NCI-H1694 (cell line): ENCODE data around the gene CACNB4.

ENCODE experiments used
- DNase-seq: peaks from one replicate; lab custom pipeline; 2025; lab: John Stamatoyannopoulos, UW

Gene CACNB4

DNA sequence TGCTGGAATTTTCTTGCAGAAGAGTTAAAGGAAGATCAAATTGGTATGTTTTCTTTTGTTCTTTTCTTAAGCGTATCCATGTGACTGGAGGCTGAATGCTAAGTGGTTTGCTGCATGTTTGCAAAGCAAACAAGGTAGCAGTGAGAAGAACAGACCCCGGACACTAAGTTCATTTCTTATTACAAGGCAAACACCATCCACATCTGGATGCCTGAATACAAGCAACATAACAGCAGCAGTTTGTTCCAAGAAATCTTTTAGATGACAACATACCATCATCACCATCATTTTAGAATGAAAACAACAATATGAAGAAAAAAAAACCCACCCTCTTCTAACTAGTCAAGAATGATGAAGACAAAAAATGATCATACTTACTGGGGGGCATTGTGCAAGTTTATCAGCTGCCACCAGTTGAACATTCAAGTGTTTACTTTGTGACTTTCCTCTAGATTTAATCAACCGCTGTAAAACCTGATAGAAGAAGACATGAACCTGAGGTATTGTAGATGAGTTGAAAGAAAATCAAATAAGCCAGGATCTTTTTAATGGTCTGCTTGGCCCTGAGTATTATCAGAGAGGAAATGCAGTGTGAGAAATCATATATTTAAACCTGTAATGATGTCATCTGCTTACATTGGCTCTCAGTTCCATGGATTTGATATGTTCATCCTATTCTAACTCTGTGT is 245.6 kb downstream of the CACNB4 start:
- no peak for DNase-seq

GRCh38 chr2:151852260-151853069 is 246.4 kb downstream of the CACNB4 start:
- DNase-seq, result no peak

GRCh38 chr2:151851761-151852160 is 247.1 kb downstream of the CACNB4 start:
- no peak for DNase-seq

GRCh38 chr2:151849413-151850010 is 249.3 kb downstream of the CACNB4 start:
- DNase-seq, result no peak

DNA sequence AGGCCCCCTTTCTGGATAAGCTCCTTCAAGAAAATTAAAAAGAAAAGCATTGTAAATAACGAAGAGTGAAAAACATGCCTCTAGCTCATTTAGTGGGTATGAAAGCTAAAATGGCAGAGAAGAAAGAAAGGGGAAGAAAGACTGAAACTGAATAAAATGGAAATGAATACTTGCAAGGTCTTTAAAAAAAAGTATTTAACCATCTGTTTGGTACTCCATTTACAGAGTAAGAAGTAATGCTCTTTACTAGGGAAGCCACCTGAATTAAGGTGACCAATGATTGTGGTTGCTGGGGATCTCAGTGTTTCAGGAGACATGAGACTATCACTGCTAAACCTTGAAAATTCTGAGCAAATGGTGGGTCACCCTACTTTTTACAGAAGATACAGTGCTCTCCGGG is 253.0 kb downstream of the CACNB4 start:
- DNase-seq, result no peak

GRCh38 chr2:151845481-151845880 is 253.4 kb downstream of the CACNB4 start:
- DNase-seq, result no peak

DNA sequence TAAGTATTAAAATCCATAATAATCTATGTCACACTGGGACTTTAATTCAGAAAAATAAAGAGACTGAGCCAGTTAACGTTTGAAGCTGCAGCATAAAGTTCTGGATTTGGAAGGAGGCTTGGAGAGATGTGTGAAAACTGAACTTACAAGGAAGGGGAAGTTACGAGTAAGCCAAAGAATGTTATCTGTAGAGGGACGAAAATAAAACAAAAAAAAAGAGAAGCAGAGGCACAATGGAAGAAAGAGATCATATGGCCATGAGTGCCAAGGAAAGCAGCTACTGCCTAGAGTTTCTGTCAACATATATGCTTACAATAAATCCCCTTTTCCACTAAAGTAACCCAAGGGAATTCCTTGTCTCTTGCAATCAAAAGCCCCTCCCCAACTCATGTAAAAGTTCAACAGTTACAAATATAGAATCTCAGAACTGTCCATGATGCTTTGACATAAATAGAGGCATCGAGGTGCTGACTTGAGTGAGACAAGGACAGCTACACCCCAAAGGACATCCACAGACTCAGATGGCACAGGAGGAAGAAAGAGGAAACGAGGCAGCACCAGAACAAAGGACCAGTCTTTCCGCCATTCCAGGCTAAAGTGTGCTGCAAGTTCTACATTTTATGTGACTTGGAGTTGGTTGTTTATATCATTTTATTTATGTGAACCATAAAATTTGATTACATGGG is 254.5 kb downstream of the CACNB4 start:
- no peak for DNase-seq

- DNase-seq, result no peak
Observed at GRCh38 chr2:151843691-151844061, 255.2 kb downstream of the CACNB4 start.

DNA sequence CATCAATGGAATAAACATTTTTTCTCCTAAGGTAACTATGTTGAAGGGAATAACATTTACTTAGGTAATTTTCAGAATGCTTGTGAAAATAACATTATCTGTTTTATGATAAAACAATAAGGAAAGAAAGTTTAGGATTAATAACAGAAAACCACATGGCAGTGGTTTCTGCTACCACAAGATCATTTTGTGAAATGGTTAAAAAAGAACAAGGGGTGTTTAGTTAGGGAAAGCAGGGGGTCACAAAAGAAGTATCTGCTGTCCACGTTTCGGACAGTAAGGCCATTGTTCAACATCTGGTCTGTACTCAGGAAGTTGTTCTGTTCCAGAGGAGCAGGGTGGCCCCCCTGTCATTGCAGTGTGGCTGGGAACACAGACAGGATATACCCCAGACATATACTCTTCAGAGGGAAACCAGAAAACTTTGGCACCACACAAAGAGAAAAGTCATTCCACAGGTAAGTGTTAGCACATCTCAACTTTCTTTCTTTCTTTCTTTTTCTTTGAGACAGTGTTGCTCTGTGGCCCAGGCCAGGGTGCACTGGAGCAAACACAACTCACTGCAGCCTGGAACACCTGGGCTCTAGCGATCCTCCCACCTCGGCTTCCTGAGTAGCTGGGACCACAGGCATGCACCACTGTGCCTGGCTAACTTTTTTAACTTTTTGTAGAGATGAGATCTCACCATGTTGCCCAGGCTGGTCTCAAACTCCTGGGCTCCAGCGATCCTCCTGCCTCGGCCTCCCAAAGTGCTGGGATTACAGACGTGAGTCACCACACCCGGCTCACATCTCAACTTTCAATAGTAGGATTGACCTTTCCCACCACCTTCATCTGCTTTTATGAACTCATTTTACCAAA is 255.8 kb downstream of the CACNB4 start:
- DNase-seq, result no peak

- no peak for DNase-seq
Observed at GRCh38 chr2:151841047-151841424, 257.8 kb downstream of the CACNB4 start.

GRCh38 chr2:151840216-151841046 is 258.4 kb downstream of the CACNB4 start:
- DNase-seq, result no peak

- DNase-seq, result no peak
Observed at GRCh38 chr2:151837926-151838325, 260.9 kb downstream of the CACNB4 start.

DNA sequence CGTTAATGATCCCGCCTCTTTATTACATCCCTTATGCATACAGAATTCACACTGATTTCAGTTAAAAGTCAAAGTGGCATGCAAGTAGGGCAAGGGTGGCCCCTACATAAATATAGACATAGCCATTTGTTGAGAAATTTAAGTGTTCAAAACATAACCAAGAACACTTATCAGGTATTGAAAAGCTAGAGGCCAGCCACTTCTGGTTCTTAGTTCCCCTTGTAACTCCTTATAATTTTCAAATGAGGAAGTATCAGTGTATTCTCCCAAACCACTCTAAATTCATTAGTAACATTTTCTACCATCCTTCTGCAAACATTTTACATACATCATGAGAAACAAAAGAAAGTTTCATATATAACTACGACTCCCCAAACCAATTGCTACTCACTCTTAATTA is 264.9 kb downstream of the CACNB4 start:
- no peak for DNase-seq

DNA sequence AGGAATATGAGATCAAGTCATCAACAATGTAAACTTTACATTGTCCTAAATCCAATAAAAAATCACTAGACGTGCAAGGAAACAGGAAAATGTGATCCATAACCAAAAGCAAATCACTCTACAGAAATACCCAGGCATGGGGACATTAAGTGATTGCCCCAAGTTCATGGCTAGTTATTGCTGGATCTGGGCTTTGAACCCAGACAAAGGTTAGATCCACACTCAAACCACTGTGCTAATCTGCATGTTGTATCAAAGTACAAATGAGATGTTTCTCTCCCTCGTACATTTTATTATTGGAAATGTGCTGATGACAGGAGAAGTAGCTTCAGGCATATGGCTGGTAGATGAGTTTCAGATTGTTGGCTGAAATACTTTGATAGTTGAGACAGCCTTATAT is 267.9 kb downstream of the CACNB4 start:
- DNase-seq, result no peak

DNA sequence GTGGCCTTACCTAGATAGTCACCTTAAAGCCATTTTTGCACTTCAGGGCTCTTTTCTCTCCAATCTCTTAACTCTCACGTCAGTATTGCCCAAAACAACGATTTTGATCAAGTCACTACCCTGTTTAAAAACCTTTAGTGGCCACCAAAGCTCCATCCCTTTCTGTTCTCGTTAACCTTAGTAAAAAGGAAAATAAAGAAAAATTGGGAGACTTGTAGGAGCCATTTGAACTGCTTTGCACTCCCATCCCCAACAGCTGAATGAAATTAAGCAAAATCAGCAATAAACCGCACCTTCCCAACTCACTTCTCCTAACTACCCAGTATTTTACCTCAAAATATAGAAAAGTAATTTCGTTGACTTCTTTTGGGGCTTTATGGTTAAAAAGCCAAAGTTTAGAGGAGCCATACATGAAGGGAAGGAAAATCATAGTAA is 269.9 kb downstream of the CACNB4 start:
- no peak for DNase-seq

- peak; percentile 83 for DNase-seq
Observed at GRCh38 chr2:151828143-151828889, 270.5 kb downstream of the CACNB4 start, which contains the start of gene ARL5A. TSS of gene ARL5A (minus strand) at chr2:151828421. CDS start at chr2:151828176, 245 bp downstream.

DNA sequence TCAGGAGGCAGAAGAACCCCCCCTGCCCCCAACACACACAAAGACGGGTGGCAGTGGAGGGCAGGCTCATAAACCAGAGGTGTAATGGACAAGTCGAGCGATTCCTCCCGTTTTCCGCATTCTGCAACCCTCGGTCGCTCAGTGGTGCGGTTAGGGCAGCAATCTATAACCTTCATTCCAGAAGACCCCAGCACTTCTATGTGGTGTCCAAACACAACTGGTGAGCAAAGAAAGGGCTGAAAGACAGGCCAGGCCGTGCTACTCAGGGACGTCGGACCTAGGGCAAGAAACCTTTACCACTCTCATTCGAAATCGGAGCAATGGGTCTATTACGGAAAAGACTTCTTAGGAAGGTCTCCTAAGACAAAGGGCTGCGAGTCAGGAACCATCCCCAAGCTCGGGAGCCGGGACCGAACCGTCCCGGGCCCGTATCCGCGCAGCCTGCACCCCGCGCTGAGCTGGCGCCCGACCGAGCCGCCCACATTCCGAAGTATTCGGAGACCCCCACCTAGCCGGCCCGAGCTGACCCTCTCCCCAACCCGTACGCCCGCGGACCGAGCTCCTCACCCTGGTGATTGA is 271.2 kb downstream of the CACNB4 start:
- no peak for DNase-seq

- DNase-seq, result no peak
Observed at GRCh38 chr2:151826737-151827157, 272.1 kb downstream of the CACNB4 start.

- DNase-seq, result no peak
Observed at GRCh38 chr2:151824886-151825285, 274.0 kb downstream of the CACNB4 start.
